Liver (tissue), 9 donors: Measurements from ENCODE around the gene HORMAD2. TPM values are rescaled to one million over a fixed set of nuclear protein-coding genes. Genes with fewer than 3 reads are reported as not detected.

ENCODE experiments used
- DNase-seq: peaks from one replicate; pipeline ENCODE4 v3.0.0-alpha.2; 2017; ENCODE audit warnings: low spot score
- H3K27ac ChIP-seq, 2 donors: one replicate each; pipeline ENCODE4 v1.7.0; 2013; ENCODE audit warnings: inconsistent platforms in 2 of 2, low read length in 2 of 2, control low read depth in 1 of 2, low read depth in 1 of 2, mild to moderate bottlenecking in 1 of 2
- H3K27me3 ChIP-seq, 4 donors: one replicate each; pipeline versions ENCODE4 v1.6.1 to v1.7.0; 2013; ENCODE audit warnings: low read length in 3 of 4, inconsistent platforms in 1 of 4, mild to moderate bottlenecking in 1 of 4, moderate library complexity in 1 of 4; ENCODE audit not compliant: control insufficient read depth in 4 of 4, insufficient read depth in 4 of 4
- H3K36me3 ChIP-seq, 4 donors: one replicate each; pipeline versions ENCODE4 v1.6.1 to v1.7.0; 2013; ENCODE audit warnings: low read length in 3 of 4, mild to moderate bottlenecking in 3 of 4, low read depth in 1 of 4, moderate library complexity in 1 of 4; ENCODE audit not compliant: control insufficient read depth in 4 of 4, insufficient read depth in 3 of 4
- H3K4me1 ChIP-seq, 4 donors: one replicate each; pipeline versions ENCODE4 v1.6.1 to v1.7.0; 2013; ENCODE audit warnings: low read length in 3 of 4, mild to moderate bottlenecking in 3 of 4, moderate library complexity in 1 of 4; ENCODE audit not compliant: control insufficient read depth in 4 of 4, insufficient read depth in 4 of 4
- H3K4me3 ChIP-seq, 3 donors: one replicate each; pipeline versions ENCODE4 v1.6.1 to v1.7.0; 2013; ENCODE audit warnings: low read length in 3 of 3, control low read depth in 1 of 3, low read depth in 1 of 3, mild to moderate bottlenecking in 1 of 3
- H3K9ac ChIP-seq, 2 donors: one replicate each; pipeline ENCODE4 v1.7.0; 2013; ENCODE audit warnings: low read length in 2 of 2, mild to moderate bottlenecking in 2 of 2, moderate library complexity in 2 of 2, control low read depth in 1 of 2, low read depth in 1 of 2
- H3K9me3 ChIP-seq, 4 donors: one replicate each; pipeline versions ENCODE4 v1.6.1 to v1.7.0; 2013; ENCODE audit warnings: low read length in 3 of 4; ENCODE audit not compliant: control insufficient read depth in 4 of 4
- ATF3 ChIP-seq: IDR thresholded peaks from 2 replicates; pipeline ENCODE4 v1.6.1; 2016; ENCODE audit warnings: antibody characterized with exemption
- CTCF ChIP-seq: fragments of 150-350 bp; IDR thresholded peaks from 2 replicates; pipeline ENCODE4 v1.5.1; 2017; ENCODE audit warnings: improper control_type of control experiment, low read depth, low read length; ENCODE audit not compliant: missing input control
- EGR1 ChIP-seq, 2 donors: IDR thresholded peaks; 2 replicates each; pipeline ENCODE4 v1.6.1; 2016 to 2018; ENCODE audit warnings: antibody characterized with exemption in 2 of 2, low read depth in 2 of 2
- FOXA1 ChIP-seq: IDR thresholded peaks from 2 replicates; pipeline ENCODE4 v1.6.1; 2016; ENCODE audit warnings: antibody characterized with exemption
- FOXA2 ChIP-seq: IDR thresholded peaks from 2 replicates; pipeline ENCODE4 v1.6.1; 2016; ENCODE audit warnings: antibody characterized with exemption
- GABPA ChIP-seq, 2 donors: IDR thresholded peaks in 1 of 2; conservative IDR thresholded peaks in 1 of 2; 2 replicates each; pipeline ENCODE4 v1.6.1; 2016; ENCODE audit warnings: antibody characterized with exemption in 2 of 2, mild to moderate bottlenecking in 1 of 2, moderate library complexity in 1 of 2
- HNF4A ChIP-seq, 2 donors: conservative IDR thresholded peaks; 2 replicates each; pipeline ENCODE4 v1.6.1; 2016; ENCODE audit warnings: antibody characterized with exemption in 2 of 2, mild to moderate bottlenecking in 2 of 2
- JUND ChIP-seq, 2 donors: IDR thresholded peaks; 2 replicates each; pipeline ENCODE4 v1.6.1; 2016; ENCODE audit warnings: antibody characterized with exemption in 2 of 2
- MAX ChIP-seq: IDR thresholded peaks from 2 replicates; pipeline ENCODE4 v1.6.1; 2016; ENCODE audit warnings: antibody characterized with exemption
- NR2F2 ChIP-seq: IDR thresholded peaks from 2 replicates; pipeline ENCODE4 v1.6.1; 2016; ENCODE audit warnings: antibody characterized with exemption
- REST ChIP-seq: IDR thresholded peaks from 2 replicates; pipeline ENCODE4 v1.6.1; 2016; ENCODE audit warnings: antibody characterized with exemption, mild to moderate bottlenecking
- RXRA ChIP-seq, 2 donors: IDR thresholded peaks; 2 replicates each; pipeline ENCODE4 v1.6.1; 2017 to 2018; ENCODE audit warnings: antibody characterized with exemption in 2 of 2, mild to moderate bottlenecking in 1 of 2
- SP1 ChIP-seq: IDR thresholded peaks from 2 replicates; pipeline ENCODE4 v1.6.1; 2018; ENCODE audit warnings: antibody characterized with exemption, mild to moderate bottlenecking
- TAF1 ChIP-seq: conservative IDR thresholded peaks from 2 replicates; pipeline ENCODE4 v1.6.1; 2016; ENCODE audit warnings: antibody characterized with exemption, mild to moderate bottlenecking
- YY1 ChIP-seq: IDR thresholded peaks from 2 replicates; pipeline ENCODE4 v1.6.1; 2016; ENCODE audit warnings: antibody characterized with exemption, mild to moderate bottlenecking
- ZBTB33 ChIP-seq: IDR thresholded peaks from 2 replicates; pipeline ENCODE4 v1.6.1; 2016; ENCODE audit warnings: antibody characterized with exemption
- WGBS: extraction: QIAGEN DNeasy Blood & Tissue Kit; methylation state at CpG from one replicate; pipeline ENCODE4 v1.1.7; 2013; 5-methylcytosine and 5-hydroxymethylcytosine counted together
- polyA plus RNA-seq, 2 donors: library from polyadenylated mRNA; stranded (reverse) in 1 of 2; unstranded in 1 of 2; fragments of 200-250 nt in 1 of 2; fragments of >200 nt in 1 of 2; fragmentation: Nextera tagmentation in 1 of 2; extraction: Ambion mirVana in 1 of 2; gene quantifications; one replicate each; pipeline versions ENCODE4 v1.2.1 to v1.2.3, GENCODE V29; 2013 to 2015
- total RNA-seq, 2 donors: library from RNA; depleted of rRNA; stranded (reverse); fragments of >200 nt; gene quantifications; one replicate each; pipeline ENCODE4 v1.2.3, GENCODE V29; 2014
- donor health status: healthy.
- donor health status: healthy.
- donor health status: healthy.
- donor health status: healthy.
- donor health status: healthy.

The HORMAD2 gene
- total and polyA plus RNA-seq, 4 donors = 0.44 to 2.8 (median 0.47) TPM; not detected in 1

GRCh38 chr22:30217698-30218560, 137.7 kb downstream of the HORMAD2 start:
- Histone ChIP-seq H3K27me3 (peaks cover 0 to 5% (median 0%) of the 10 kb centered on the region in 4 donors), H3K9ac (no peak overlapping the region), H3K4me3 (no peak overlapping the region), H3K36me3 (no peaks in the 10 kb centered on the region), H3K9me3 (no peaks in the 10 kb centered on the region), H3K27ac (no peak overlapping the region), H3K4me1 (no peaks in the 10 kb centered on the region)
- DNase-seq = no peak
- TF ChIP-seq FOXA2 = no peak
- no peak for TF ChIP-seq EGR1 (IDR thresholded peaks at IDR 0.05; ENCODE audit: low read depth in 2 of 2)
- TF ChIP-seq NR2F2 = no peak
- TF ChIP-seq RXRA (IDR thresholded peaks at IDR 0.05) = no peak
- TF ChIP-seq GABPA (IDR thresholded peaks at IDR 0.05 in 1 of 2, conservative IDR thresholded peaks at IDR 0.05 in 1 of 2) = no peak
- TF ChIP-seq ATF3 = no peak
- no peak for TF ChIP-seq SP1
- TF ChIP-seq HNF4A (conservative IDR thresholded peaks at IDR 0.05) = no peak
- no peak for TF ChIP-seq FOXA1
- no peak for TF ChIP-seq TAF1
- no peak for TF ChIP-seq JUND (IDR thresholded peaks at IDR 0.05)
- TF ChIP-seq MAX = no peak
- TF ChIP-seq ZBTB33 = no peak
- TF ChIP-seq YY1 = no peak
- no peak for TF ChIP-seq CTCF
- no peak for TF ChIP-seq REST
- WGBS = 91% methylated on average over 23 of the region's 23 CpGs
